CD4-positive, alpha-beta T cell (primary cell): ENCODE data around the gene ZBTB20. TPM values are rescaled to one million over a fixed set of nuclear protein-coding genes. Genes with fewer than 3 reads are reported as not detected.

ENCODE experiments used
- ATAC-seq: fragments of 200-7000 bp; cut with Tn5 transposase; one replicate; pipeline ENCODE4 v1.10.0; 2022; ENCODE audit warnings: mild to moderate bottlenecking; ENCODE audit not compliant: poor library complexity
- CTCF ChIA-PET: fragments of 350-600 bp; sonication (Branson Sonifier 250); formaldehyde crosslinking; loops from one replicate; lab custom pipeline; 2021; ENCODE audit warnings: antibody characterized with exemption, inconsistent platforms; lab: Charles Lee
- POLR2A ChIA-PET: fragments of 350-600 bp; sonication (Branson Sonifier 250); formaldehyde crosslinking; loops from one replicate; lab custom pipeline; 2021; ENCODE audit warnings: antibody characterized with exemption, inconsistent platforms; lab: Charles Lee
- DNase-seq, 14 experiments: peaks; one replicate each; pipeline ENCODE4 v3.0.0-alpha.2; 2013 to 2020; ENCODE audit warnings: mixed read lengths in 2 of 14
- H3K27ac ChIP-seq, 2 donors: one replicate each; pipeline versions ENCODE4 v1.5.1 to v1.7.0; 2013; ENCODE audit warnings: low read length in 2 of 2, low read depth in 1 of 2, mild to moderate bottlenecking in 1 of 2
- H3K27me3 ChIP-seq, 2 experiments: 1 replicate in 1 of 2; 2 replicates in 1 of 2; pipeline versions ENCODE4 v1.6.1 to v1.7.0; 2013; ENCODE audit warnings: low read length in 2 of 2, control low read depth in 1 of 2, mild to moderate bottlenecking in 1 of 2, moderate library complexity in 1 of 2; ENCODE audit not compliant: insufficient read depth in 2 of 2, control insufficient read depth in 1 of 2
- H3K36me3 ChIP-seq: one replicate; pipeline ENCODE4 v1.6.1; 2013; ENCODE audit warnings: low read length, control low read depth; ENCODE audit not compliant: insufficient read depth
- H3K4me1 ChIP-seq: one replicate; pipeline ENCODE4 v1.6.1; 2013; ENCODE audit warnings: low read length, control low read depth; ENCODE audit not compliant: insufficient read depth
- H3K4me3 ChIP-seq: one replicate; pipeline ENCODE4 v1.5.1; 2013; ENCODE audit warnings: mild to moderate bottlenecking, low read length, moderate library complexity
- H3K9me3 ChIP-seq, 2 experiments: 1 replicate in 1 of 2; 2 replicates in 1 of 2; pipeline versions ENCODE4 v1.6.1 to v1.7.0; 2013; ENCODE audit warnings: low read length in 2 of 2, mild to moderate bottlenecking in 2 of 2, control low read depth in 1 of 2, moderate library complexity in 1 of 2; ENCODE audit not compliant: control insufficient read depth in 1 of 2, insufficient read depth in 1 of 2
- H3K27ac Mint-ChIP-seq: one replicate; pipeline ENCODE4 v1.8.0; 2020; ENCODE audit warnings: mixed read lengths
- H3K27me3 Mint-ChIP-seq: one replicate; pipeline ENCODE4 v1.8.0; 2021; ENCODE audit warnings: mixed read lengths
- H3K36me3 Mint-ChIP-seq: one replicate; pipeline ENCODE4 v1.8.0; 2021; ENCODE audit warnings: low read depth, mixed read lengths
- H3K4me1 Mint-ChIP-seq: one replicate; pipeline ENCODE4 v1.8.0; 2021; ENCODE audit warnings: low read depth, mixed read lengths
- H3K4me3 Mint-ChIP-seq: one replicate; pipeline ENCODE4 v1.8.0; 2020; ENCODE audit warnings: mild to moderate bottlenecking, mixed read lengths
- H3K9me3 Mint-ChIP-seq: one replicate; pipeline ENCODE4 v1.8.0; 2020; ENCODE audit warnings: mixed read lengths
- intact Hi-C, 2 experiments: fragments of 100-400 bp; cut with DNase I in 1 of 2; cut with micrococcal nuclease in 1 of 2; formaldehyde crosslinking; loops; one replicate each; pipeline versions ENCODE4 v1.15.1 to v1.9.0; 2023 to 2025; cut with DNase I, micrococcal nuclease
- polyA plus RNA-seq, 2 donors: library from polyadenylated mRNA; unstranded; fragments of 120-200 nt; gene quantifications; one replicate each; pipeline ENCODE4 v1.2.1, GENCODE V29; 2013
- total RNA-seq, 174 experiments: library from RNA in 2 of 174; stranded (reverse) in 2 of 174; gene quantifications; one replicate each; pipeline ENCODE4 v1.2.3 and lab custom pipeline; 2021 to 2026
- TF ChIP-seq, protein P1 (sequence below): fragments of 200-600 bp; IDR thresholded peaks from one replicate; pipeline ENCODE4 v1.8.0; 2022; ENCODE audit warnings: antibody characterized with exemption, mild to moderate bottlenecking

Gene ZBTB20
- total RNA-seq, result 10 to 100 TPM; 41.6 to 47.4 TPM
- 5.0 TPM for polyA plus RNA-seq (2013, experiment 1 of 2)
- 8.4 TPM for polyA plus RNA-seq (2013, experiment 2 of 2)
- 1.8 to 177 (median 54.1) reads per million in 172 experiments for total RNA-seq (lab: John Stamatoyannopoulos, UW)

DNA sequence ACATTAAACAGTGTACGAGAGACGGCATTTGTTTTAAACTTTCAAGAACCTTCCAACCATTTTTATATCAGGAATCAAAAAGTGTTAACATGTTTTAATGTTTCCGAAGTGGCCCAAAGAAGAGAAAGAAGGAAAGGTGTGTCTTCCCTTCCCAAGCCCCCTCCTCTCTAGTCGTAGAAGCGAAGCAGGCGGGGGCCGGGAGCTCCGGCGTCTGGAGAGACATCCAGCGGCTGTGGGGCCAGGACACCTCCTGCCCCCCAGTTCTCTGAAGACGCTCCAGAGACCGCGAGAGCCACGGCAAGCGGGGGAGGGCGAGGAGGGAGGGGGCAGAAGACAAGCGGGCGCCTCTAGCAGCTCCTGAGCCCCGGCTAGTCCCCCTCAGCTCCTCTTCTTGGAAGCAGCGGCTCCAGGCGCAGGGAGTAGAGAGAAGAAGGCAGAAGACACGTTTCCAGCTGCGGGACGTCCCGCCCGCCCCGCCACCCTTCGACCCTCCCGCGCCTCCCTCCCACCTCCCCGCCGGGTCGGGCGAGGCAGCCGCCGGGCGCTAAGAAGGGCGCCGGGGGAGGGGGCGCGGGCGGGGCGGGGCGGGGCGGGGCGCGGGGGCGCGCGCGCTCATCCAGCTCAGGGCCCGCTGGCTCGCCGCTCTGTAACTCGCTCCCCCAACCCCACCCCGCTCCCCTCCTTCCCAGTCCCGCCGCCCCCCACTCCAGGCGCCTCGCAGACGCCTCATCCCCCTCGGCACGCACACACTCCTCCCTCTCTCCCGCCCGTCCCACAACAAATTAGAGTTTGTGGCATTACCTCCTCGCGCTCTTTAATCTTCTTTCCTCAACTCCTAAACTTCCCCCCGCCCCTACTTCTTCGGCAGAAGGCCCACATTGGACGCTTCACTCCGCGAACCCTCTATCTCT, at the start of gene ZBTB20:
Gene ZBTB20, minus strand, starts transcription at position 871 of the 911 bp plus-strand sequence.
- Mint-ChIP-seq H3K36me3 (peaks cover 27% of the 10 kb centered on the region), H3K9me3 (peaks cover 2% of the 10 kb centered on the region), H3K27ac (peak within 1 kb of the TSS; percentile 94), H3K4me3 (peak within 1 kb of the TSS; percentile 94), H3K4me1 (peaks cover 35% of the 10 kb centered on the region), H3K27me3 (no peaks in the 10 kb centered on the region)
- POLR2A ChIA-PET, result interaction anchor here (0.6 to 7.8 kb wide), 23 partner anchors 11 to 1632 kb away, joined by 3 to 188 read pairs (median 5); partner anchors contain the start of genes ATP6V1A, NAA50 and SPICE1
- TF ChIP-seq, protein P1, sequence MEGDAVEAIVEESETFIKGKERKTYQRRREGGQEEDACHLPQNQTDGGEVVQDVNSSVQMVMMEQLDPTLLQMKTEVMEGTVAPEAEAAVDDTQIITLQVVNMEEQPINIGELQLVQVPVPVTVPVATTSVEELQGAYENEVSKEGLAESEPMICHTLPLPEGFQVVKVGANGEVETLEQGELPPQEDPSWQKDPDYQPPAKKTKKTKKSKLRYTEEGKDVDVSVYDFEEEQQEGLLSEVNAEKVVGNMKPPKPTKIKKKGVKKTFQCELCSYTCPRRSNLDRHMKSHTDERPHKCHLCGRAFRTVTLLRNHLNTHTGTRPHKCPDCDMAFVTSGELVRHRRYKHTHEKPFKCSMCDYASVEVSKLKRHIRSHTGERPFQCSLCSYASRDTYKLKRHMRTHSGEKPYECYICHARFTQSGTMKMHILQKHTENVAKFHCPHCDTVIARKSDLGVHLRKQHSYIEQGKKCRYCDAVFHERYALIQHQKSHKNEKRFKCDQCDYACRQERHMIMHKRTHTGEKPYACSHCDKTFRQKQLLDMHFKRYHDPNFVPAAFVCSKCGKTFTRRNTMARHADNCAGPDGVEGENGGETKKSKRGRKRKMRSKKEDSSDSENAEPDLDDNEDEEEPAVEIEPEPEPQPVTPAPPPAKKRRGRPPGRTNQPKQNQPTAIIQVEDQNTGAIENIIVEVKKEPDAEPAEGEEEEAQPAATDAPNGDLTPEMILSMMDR, result no peak
- Histone ChIP-seq H3K27me3 (no peaks in the 10 kb centered on the region), H3K36me3 (no peaks in the 10 kb centered on the region), H3K4me3 (peak within 1 kb of the TSS; percentile 90), H3K4me1 (peaks cover 17% of the 10 kb centered on the region), H3K27ac (peak within 1 kb of the TSS; percentile 94 to 97), H3K9me3 (peaks cover 0 to 4% of the 10 kb centered on the region in 2 experiments)
- DNase-seq (peak; percentile 50 to 87 (median 70)), ATAC-seq (peak; percentile 16)
- CTCF ChIA-PET, result interaction anchor here (0.7 to 2.4 kb wide), 9 partner anchors 11 to 637 kb away, joined by 3 to 7 read pairs (median 5); no protein-coding TSS in a partner anchor
- intact Hi-C loops, result loop anchor here (1.0 to 10.0 kb wide), 8 partner anchors 19 to 1450 kb away; partner anchors contain the start of genes ATP6V1A (in 1 of the 2), CCDC191 (in 1 of the 2), NAA50 (in 1 of the 2) and QTRT2 (in 1 of the 2)

DNA sequence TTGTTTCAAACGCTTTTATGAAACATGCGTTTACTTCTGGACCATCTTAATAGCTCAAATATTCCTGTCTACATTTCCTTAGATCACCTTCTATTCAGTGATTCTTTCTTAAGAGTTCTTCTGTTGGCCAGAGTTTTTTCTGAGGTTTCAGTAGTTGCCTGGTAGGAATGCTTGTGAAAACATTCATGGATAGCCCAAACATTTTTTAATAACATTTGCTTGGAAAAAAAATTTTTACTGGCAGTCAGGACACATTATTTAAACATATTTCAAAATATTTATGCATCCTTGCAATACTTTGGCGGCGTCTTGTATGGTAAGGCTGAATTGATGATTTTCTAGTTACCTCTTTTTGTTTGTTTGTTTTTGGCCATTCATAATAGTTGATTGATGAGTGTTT, 47.4 kb upstream of the ZBTB20 start:
- Mint-ChIP-seq H3K4me3 (no peak overlapping the region), H3K9me3 (no peaks in the 10 kb centered on the region), H3K4me1 (no peaks in the 10 kb centered on the region), H3K27me3 (no peaks in the 10 kb centered on the region), H3K27ac (no peak overlapping the region), H3K36me3 (peaks cover 5% of the 10 kb centered on the region)
- no peaks in the 10 kb centered on the region for H3K4me1 ChIP-seq
- H3K27me3 ChIP-seq, result no peaks in the 10 kb centered on the region
- H3K9me3 ChIP-seq, result peaks cover 0 to 5% of the 10 kb centered on the region in 2 experiments
- ATAC-seq (no peak), DNase-seq (no peak)
- ChIA-PET POLR2A (no interaction called here), CTCF (no interaction called here)
- H3K36me3 ChIP-seq, result no peaks in the 10 kb centered on the region
- no peak overlapping the region for H3K27ac ChIP-seq
- intact Hi-C loops, result no loop called here
- no peak overlapping the region for H3K4me3 ChIP-seq
- TF ChIP-seq, protein P1, result no peak

DNA sequence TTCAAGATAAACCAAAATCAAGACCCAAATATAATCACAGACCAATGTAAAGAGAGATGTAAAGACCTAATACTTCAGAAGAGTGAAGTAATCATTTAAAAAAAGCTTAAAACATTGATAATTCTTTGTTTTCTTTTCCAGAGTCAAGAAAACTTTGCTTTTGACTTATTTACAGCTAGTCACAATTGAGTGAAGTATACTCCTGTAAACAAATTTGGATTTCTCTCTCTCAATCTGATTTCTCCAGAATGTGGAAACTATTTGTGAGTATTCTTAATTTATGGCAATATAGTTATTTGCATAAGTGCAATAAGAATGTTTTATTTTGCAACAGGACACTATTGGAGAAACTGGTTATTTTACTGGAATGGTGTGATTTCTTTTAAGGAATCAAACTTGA, 43.7 kb upstream of the ZBTB20 start:
- CTCF ChIA-PET, result no interaction called here
- ATAC-seq (no peak), DNase-seq (no peak)
- Mint-ChIP-seq H3K27ac (no peak overlapping the region), H3K36me3 (peaks cover 5% of the 10 kb centered on the region), H3K27me3 (no peaks in the 10 kb centered on the region), H3K4me3 (no peak overlapping the region), H3K9me3 (no peaks in the 10 kb centered on the region), H3K4me1 (no peaks in the 10 kb centered on the region)
- POLR2A ChIA-PET, result no interaction called here
- TF ChIP-seq, protein P1, result no peak
- intact Hi-C loops, result no loop called here
- H3K27me3 ChIP-seq, result no peaks in the 10 kb centered on the region
- H3K9me3 ChIP-seq, result peaks cover 0 to 5% of the 10 kb centered on the region in 2 experiments
- no peak overlapping the region for H3K27ac ChIP-seq
- H3K4me3 ChIP-seq, result no peak overlapping the region
- no peaks in the 10 kb centered on the region for H3K36me3 ChIP-seq
- H3K4me1 ChIP-seq, result no peaks in the 10 kb centered on the region
